ELF-1 (cell line): ENCODE results near the gene CNTNAP3.
"Not testable (repeated sequence)": the region's sequence is repeated elsewhere in the genome, so short reads cannot be mapped to it uniquely, and the experiment has no call there.

Source experiments
- DNase-seq: peaks from one replicate; pipeline ENCODE4 v3.0.0-alpha.2; 2016; ENCODE audit warnings: low read depth, low spot score

The CNTNAP3 gene

GRCh38 chr9:39287980-39288379, at the start of gene CNTNAP3:
CNTNAP3 (minus strand) TSS chr9:39288167; CDS start chr9:39288064, 103 bp downstream.
- not testable (repeated sequence) for DNase-seq

- DNase-seq = not testable (repeated sequence)
These were observed 8.0 kb downstream of the CNTNAP3 start for GRCh38 chr9:39279995-39280394.

DNA sequence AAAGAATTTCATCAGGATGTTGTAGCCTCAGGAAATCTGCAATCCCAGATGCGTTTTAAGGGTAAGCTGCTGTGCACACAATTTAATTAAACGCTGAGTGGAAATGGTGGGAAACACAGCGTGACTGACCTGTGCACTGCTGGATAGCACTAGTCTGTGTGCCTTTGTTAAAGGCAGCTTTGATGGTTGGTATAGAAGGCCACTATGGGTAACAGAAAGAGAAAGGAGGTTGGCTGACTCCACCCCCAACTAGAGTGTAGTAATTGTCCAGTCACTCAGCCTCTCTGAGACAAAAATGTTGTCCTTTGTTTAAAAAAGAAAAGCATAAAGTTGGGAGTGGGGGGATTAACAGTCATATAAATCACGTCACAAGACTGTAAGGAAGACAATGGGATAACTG, 45.5 kb downstream of the CNTNAP3 start:
- DNase-seq = not testable (repeated sequence)

DNA sequence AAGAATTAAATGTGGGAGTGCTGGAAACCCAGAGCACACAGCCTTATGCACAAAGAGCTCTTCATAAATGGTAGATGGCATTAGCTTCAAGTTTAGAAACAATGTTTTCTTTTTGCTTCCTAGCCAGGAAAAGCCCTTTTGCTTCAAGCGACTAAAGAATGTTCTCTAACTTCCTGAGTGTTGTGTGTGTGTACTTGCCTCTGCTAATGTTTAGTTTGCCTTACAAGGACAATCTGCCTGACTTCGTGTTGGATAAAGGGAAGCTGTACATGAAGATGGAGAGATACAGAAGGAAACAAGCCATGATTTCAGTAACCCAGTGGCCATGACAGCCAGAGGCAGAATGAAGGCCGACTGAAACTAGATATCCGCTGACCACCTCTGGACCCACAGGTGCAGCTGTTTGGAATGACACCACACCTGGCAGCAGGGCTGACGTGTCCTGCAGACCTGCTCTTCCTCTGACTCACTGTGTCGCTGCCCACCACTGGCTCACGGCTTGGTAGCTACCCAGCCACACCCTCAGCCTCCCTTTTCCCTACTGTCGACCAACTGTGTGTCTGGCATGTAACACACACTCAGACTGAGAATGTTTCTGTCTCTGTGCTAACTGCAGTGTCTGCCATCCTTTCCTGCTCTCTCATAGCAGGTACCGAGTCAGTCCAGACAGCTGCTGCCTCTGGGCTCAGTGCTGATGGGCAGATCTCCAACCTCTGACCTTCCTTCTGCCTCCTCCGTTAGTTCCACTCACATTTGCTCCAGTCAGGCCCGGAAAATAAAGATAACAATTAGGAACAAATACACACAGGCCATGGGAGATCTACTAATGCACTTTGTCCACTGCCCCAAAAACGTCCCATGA, 55.6 kb downstream of the CNTNAP3 start:
- not testable (repeated sequence) for DNase-seq

- DNase-seq = not testable (repeated sequence)
These were observed 72.0 kb downstream of the CNTNAP3 start for GRCh38 chr9:39215976-39216375.

GRCh38 chr9:39209773-39210172, 78.2 kb downstream of the CNTNAP3 start:
- not testable (repeated sequence) for DNase-seq

GRCh38 chr9:39206643-39207042, 81.3 kb downstream of the CNTNAP3 start:
- not testable (repeated sequence) for DNase-seq

- DNase-seq = not testable (repeated sequence)
These were observed 82.1 kb downstream of the CNTNAP3 start for GRCh38 chr9:39205842-39206241.

- not testable (repeated sequence) for DNase-seq
These were observed 87.6 kb downstream of the CNTNAP3 start for GRCh38 chr9:39200412-39200811.

DNA sequence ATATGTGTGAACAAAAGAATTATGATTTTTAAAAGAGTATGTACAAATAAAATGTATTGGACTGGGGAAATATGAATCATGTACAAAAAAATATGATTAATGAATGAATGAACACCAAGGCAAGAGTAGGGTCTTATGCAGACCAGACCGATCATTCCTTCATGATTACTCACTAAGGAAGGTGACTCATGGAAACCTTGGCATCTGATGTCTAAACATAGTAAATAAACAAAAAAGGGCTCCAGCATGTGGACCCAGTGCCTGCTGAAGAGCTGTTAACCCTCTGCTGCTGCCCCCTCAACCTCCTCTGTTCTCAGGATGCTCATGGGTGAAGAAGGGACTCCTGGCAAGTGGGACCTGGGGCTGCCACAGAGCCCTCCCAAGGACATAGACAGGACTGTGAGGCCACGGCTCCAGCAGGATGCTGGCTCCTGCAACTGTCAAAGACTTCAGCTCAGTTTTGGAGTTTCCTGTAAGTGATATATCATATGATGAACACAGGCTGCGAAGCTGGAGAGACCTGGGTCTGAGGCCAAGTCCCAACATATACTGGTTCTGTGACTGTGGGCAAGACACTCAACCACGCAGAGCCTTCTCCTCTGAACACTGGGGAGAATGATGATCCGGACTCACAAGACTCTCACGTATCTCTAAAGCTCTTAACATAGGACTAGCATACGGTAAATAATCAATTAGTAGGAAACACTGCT, 89.8 kb downstream of the CNTNAP3 start:
- DNase-seq = not testable (repeated sequence)

- DNase-seq = not testable (repeated sequence)
These were observed 116.6 kb downstream of the CNTNAP3 start for GRCh38 chr9:39171370-39171769.

DNA sequence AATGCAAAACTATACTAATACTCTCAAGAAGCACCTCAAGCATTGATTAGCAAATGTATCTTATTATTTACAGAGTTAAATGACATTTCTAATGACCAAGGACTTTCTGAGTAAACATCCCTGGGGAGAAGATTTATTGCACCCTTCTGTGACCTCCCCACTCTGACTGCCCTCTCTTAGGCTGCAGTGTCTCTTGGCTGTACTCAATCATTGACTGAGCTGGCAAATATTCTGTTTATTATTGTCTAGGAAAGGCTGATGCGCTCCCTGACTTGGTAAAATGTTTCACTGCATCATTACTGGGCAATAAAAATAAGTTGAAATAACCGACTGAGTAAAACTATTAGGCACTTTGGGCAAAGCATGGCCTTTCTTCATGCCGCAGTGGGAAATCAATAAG, 130.3 kb downstream of the CNTNAP3 start:
- DNase-seq = not testable (repeated sequence)

DNA sequence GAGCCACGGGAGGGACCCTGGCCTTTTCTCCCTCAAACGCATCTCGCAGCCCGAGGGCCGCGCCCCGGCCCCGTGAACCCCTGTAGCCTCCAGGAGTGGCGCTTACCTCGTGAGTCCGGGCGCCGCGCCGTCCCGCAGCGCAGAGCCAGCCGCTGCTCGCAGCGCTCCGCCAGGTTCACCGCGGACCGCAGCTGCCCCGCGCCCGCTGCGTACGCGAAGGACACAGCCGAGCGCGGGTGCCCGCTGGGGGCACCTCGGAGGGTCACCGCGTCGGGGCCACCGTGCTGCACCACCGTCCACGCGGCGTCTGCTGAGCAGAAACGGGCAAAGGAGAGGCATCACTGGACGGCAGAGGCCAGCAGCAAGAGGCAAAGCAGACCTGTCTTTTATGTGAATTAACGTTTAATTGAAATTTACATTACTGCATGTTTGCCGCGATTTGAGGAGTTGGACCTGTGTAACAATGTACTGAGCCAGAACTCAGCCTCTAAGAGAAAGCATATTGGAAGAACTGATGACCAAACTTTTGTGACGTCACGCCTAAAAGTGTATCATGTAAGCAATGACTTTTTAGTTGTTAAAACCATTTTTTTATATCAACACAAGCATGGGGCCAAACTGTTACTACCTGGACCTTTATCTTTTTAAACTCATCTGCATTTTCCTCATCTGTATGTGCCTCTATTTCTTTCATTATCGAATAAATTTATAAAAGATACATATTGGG, 155.0 kb downstream of the CNTNAP3 start:
- not testable (repeated sequence) for DNase-seq

DNA sequence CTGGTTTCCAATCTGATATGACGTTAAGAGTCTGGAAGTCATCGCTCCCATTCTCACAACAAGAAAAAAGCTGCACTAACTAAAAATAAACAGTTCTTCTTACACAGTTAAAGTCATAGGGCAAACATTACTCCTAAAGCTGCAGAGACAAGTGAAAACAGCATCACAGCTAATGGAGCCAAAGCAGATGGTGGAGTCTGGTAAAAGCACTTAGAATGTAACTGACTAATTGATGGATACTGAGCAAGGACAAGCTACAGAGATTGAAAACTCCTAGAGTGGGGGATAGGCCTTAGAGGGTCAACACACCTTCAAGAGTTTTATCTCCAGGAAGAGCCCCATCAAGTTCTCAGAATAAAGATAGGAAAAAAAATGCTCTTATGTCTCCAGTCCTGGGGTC, 166.6 kb downstream of the CNTNAP3 start:
- not testable (repeated sequence) for DNase-seq

DNA sequence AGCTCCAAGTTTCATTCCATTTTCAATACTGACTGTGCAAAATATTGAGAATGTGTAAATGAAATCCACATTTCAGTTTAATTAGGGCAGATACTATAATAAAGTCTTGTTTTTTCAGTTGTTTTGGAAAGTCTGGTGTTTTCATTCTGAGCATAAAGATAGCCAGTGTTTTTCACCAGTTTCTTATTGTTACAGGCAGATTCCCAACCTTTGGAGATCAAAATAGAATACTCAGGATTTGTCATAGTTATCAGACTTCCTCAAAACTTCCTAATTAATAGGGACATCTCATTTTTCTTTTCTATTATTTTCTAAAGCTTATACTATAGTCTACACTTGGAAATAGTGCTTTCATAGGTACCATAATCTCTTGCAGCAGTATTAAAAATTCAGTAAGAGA, 176.2 kb downstream of the CNTNAP3 start:
- not testable (repeated sequence) for DNase-seq

DNA sequence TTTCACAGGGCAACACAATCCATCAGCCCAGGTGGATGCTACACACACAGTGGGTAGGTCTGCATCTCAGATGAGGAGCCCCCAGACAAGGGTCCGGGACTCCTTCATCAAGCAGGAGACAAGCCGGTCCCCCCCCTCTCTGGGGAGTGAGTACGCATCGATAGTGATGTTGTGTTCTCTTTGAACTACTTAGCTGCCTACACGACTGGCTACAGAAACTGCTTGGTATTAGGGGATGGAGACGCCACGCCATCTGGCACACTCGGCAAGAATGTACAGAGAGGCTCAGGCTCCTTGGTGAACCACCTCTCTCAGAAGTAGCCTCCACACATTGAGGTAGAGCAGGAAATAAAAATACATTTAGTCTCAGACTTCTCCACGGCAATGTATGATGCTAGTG, 179.8 kb downstream of the CNTNAP3 start:
- DNase-seq = no peak

DNA sequence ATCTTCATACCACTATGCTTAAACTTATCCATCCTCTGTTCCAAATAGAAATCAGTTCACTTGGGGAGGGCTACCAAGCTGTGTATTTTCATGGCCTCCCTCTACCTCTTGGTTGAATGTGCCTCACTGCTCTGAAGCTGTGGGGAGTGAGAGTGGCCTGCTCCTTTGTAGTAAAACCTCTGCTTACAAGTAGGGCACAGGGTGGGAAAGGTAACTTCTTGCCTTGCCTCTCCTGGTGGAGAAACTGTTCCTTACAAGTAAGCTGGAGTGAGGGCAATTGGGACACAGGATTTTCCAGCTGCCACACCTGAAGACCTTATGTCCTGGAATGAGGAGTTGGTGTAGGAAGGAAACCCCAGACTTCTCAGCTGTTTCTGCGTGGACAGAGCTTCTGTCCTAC, 190.8 kb downstream of the CNTNAP3 start:
- not testable (repeated sequence) for DNase-seq

- DNase-seq = not testable (repeated sequence)
These were observed 202.7 kb downstream of the CNTNAP3 start for GRCh38 chr9:39085311-39085710.

DNA sequence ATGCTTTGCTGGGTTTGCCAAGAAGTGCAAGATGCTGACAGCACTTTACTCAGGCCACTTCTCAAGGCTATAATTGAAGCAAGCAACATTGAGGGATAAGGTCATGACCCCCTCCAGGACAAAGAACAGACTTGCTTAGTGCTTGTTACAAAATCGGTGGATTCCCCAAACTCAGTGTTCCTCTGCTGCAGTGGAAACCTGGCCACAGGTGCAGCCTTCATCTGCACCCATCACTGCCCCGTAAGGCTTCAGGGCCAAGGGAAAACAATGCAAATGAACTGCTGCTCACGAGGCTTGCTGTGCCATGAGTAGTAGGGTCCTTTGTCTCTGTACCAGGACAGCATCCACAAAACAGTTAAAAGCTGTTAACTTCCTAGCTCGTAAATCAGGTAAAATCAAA, 205.4 kb downstream of the CNTNAP3 start:
- DNase-seq = not testable (repeated sequence)

- DNase-seq = not testable (repeated sequence)
These were observed 207.9 kb downstream of the CNTNAP3 start for GRCh38 chr9:39080081-39080480.

GRCh38 chr9:39078621-39079256, 209.2 kb downstream of the CNTNAP3 start:
- DNase-seq = peak; percentile 44
